HFF-Myc (cell line): ENCODE results near the gene PAQR9.

Experiments
- DNase-seq: peaks from one replicate; pipeline ENCODE4 v3.0.0-alpha.2; 2011; ENCODE audit warnings: low read depth; ENCODE audit errors: extremely low read depth
- H3K4me3 ChIP-seq: replicated peaks from 2 replicates; pipeline ENCODE4 v1.5.1; 2011; ENCODE audit warnings: low read depth, mild to moderate bottlenecking, control low read depth, low read length
- CTCF ChIP-seq: IDR thresholded peaks from 2 replicates; pipeline ENCODE4 v1.5.1; 2012; ENCODE audit warnings: mild to moderate bottlenecking, low read depth, low read length, control low read depth; ENCODE audit errors: missing control alignments

The PAQR9 gene

GRCh38 chr3:142945023-142945422 lies 18.5 kb downstream of the PAQR9 start:
- DNase-seq, result no peak
- no peak for TF ChIP-seq CTCF
- no peak overlapping the region for H3K4me3 ChIP-seq

GRCh38 chr3:142944342-142944741 lies 19.1 kb downstream of the PAQR9 start:
- H3K4me3 ChIP-seq, result no peak overlapping the region
- no peak for DNase-seq
- TF ChIP-seq CTCF, result no peak

GRCh38 chr3:142943870-142944269 lies 19.6 kb downstream of the PAQR9 start:
- no peak overlapping the region for H3K4me3 ChIP-seq
- no peak for DNase-seq
- no peak for TF ChIP-seq CTCF

- no peak for TF ChIP-seq CTCF
- H3K4me3 ChIP-seq, result no peak overlapping the region
- DNase-seq, result no peak
Observed at GRCh38 chr3:142943349-142943748, 20.1 kb downstream of the PAQR9 start.

GRCh38 chr3:142941373-142942123 lies 21.9 kb downstream of the PAQR9 start:
- no peak for DNase-seq
- no peak for TF ChIP-seq CTCF

GRCh38 chr3:142940472-142940871 lies 23.0 kb downstream of the PAQR9 start:
- no peak for TF ChIP-seq CTCF
- DNase-seq, result no peak
- no peak overlapping the region for H3K4me3 ChIP-seq

More at GRCh38 chr3:142941373-142942123, 21.9 kb downstream of the PAQR9 start:
- no peak overlapping the region for H3K4me3 ChIP-seq

GRCh38 chr3:142940000-142940399 lies 23.5 kb downstream of the PAQR9 start:
- no peak for TF ChIP-seq CTCF
- no peak overlapping the region for H3K4me3 ChIP-seq
- no peak for DNase-seq
